ENCODE measurements around the gene OSBP2.
A peak's percentile ranks its signal among the peaks of the same experiment; 100 is the strongest.

Gene OSBP2, protein sequence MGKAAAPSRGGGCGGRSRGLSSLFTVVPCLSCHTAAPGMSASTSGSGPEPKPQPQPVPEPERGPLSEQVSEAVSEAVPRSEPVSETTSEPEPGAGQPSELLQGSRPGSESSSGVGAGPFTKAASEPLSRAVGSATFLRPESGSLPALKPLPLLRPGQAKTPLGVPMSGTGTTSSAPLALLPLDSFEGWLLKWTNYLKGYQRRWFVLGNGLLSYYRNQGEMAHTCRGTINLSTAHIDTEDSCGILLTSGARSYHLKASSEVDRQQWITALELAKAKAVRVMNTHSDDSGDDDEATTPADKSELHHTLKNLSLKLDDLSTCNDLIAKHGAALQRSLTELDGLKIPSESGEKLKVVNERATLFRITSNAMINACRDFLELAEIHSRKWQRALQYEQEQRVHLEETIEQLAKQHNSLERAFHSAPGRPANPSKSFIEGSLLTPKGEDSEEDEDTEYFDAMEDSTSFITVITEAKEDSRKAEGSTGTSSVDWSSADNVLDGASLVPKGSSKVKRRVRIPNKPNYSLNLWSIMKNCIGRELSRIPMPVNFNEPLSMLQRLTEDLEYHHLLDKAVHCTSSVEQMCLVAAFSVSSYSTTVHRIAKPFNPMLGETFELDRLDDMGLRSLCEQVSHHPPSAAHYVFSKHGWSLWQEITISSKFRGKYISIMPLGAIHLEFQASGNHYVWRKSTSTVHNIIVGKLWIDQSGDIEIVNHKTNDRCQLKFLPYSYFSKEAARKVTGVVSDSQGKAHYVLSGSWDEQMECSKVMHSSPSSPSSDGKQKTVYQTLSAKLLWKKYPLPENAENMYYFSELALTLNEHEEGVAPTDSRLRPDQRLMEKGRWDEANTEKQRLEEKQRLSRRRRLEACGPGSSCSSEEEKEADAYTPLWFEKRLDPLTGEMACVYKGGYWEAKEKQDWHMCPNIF

DNA sequence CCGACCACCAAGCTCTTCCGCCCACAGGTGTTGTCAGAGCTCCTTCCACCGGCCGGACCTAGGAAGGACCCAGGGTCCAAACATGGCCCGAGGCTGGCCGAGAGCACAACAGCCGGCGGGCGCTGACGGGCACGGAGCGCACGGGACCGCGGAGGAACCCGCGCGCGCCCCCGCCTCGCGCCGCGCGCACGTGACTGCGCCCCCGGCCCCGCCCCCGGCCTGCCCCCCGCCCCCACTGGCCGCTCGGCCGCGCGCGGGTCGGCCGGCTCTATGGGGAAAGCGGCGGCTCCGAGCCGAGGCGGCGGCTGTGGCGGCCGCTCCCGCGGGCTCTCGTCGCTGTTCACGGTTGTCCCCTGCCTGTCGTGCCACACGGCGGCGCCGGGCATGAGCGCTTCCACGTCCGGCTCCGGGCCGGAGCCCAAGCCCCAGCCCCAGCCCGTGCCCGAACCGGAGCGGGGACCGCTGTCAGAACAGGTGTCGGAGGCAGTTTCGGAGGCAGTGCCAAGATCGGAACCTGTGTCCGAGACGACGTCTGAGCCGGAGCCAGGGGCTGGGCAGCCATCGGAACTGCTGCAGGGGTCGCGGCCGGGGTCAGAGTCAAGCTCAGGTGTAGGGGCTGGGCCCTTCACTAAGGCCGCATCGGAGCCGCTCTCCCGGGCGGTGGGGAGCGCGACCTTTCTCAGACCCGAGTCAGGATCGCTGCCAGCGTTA lies at the start of gene OSBP2:
Gene OSBP2, plus strand, starts transcription at position 235 of the 711 bp plus-strand sequence. Its CDS starts 36 bp downstream, at position 271.
- DNase-seq (ENCODE audit: extremely low read depth in 1 of 2, low read depth in 1 of 2) = no peak

DNA sequence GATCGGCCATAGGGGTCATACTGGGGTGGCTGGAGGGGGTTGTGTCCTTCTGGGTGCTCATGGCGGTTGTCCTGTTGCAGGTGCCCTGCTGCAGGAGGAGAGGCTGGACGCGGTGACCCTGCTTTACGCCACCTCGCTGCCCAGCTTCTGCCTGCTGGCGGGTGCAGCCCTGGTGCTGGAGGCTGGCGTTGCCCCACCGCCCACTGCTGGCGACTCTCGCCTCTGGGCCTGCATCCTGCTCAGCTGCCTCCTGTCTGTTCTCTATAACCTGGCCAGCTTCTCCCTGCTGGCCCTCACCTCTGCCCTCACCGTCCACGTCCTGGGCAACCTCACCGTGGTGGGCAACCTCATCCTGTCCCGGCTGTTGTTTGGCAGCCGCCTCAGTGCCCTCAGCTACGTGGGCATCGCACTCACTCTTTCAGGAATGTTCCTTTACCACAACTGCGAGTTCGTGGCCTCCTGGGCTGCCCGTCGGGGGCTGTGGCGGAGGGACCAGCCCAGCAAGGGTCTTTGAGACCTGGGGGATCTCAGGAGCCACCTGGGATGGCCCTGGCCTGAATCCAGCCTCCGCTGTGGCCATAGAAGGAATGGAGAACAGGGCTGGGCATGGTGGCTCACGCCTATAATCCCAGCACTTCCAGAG lies 48.0 kb upstream of the OSBP2 start:
- DNase-seq (ENCODE audit: extremely low read depth in 1 of 2, low read depth in 1 of 2) = no peak

DNA sequence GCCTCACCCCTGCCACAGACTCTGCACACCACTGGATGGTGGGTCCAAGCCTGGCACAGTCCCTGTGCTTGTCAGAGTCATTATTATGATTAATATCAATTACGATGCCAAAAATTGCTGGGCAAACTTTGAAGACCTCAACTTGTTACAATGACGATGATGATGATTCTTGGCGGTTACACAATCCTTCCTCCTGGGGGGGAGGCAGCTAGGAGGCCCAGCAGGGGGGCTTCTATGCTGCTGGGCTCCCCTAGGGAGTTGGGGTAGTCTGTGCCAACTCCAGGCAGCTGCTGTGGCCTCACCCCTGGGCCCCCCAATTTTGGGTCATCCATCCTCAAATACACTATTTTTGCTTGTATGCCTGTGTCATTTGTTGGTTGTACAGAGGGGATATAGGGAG lies 47.1 kb upstream of the OSBP2 start:
- DNase-seq (ENCODE audit: extremely low read depth in 1 of 2, low read depth in 1 of 2) = no peak

DNA sequence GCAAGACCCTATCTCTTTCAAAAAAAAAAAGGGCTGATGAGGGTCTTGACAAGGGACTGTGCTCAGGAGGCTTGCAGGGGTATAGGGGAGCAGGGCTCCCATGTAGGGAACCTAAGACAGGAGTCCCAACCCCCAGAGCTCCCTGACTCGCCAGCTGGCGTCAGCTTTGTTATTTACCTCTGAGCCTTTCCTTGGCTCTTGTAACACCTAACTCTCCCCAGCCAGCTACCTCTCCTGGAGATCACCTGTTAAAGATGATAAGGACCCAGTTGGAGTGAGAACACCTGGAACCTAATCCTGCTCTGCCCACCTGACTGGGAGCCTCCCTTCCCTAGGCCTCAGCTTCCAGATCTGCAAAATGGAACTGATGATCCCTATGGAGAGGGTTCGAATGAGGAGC lies 45.8 kb upstream of the OSBP2 start:
- DNase-seq (ENCODE audit: extremely low read depth in 1 of 2, low read depth in 1 of 2) = no peak

DNA sequence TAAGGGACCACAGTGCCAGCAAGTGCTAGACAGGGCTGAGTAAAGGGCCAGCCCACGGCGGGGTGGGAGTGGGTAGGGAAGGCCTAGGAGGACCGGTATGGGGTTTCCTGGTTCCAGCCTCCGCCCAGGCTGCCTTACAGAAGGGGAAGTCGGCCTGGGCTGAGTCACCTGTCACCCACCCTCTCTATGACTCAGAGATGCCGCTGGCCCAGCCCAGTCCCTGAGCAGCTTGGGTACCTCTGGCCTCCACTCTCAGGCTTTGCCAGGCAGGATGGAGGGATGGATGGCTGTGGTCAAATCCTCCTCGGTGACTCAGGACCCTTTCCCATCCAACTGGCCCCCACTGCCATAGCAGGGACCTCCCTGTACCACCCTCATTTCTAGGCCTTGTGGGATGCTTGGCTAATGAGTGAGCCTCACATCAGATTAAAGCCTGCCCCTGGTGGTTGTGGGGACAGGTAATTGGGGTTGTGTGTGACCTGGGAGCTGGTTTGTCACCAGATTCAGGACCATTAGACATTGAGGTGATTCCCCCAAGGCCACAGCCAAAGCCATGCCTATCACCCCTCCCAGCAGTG lies 45.2 kb upstream of the OSBP2 start:
- peak; percentile 74 to 90 for DNase-seq (ENCODE audit: extremely low read depth in 1 of 2, low read depth in 1 of 2)

DNA sequence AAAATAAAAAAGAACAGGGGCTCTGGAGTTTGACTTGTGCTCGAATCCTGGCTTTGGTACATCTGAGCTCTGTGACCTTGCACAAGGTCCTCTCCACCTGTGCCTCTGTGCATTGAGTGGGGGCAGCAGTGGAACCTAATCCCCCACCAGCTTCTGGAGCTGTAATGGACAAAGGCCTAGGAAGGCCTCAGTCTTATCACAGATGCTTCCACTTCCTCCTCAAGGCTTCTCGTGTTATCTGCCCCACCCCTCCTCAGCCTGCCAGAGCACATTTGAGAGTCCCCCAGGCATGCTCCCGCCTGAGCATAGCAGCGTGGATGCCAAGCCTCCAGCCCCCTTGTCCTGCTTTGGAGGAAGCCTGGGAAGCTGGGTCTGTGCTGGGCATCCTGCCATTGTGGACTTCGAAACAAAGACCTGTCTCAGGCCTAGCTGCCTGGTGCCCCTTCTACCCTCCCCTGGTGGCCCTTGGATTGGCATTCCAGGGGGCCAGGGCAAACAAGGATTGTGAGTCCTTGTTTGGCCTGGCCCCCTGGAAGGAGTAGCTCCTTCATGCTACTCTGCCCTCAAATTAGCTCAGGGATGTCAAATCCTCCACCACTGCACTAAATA lies 44.1 kb upstream of the OSBP2 start:
- no peak for DNase-seq (ENCODE audit: extremely low read depth in 1 of 2, low read depth in 1 of 2)

DNA sequence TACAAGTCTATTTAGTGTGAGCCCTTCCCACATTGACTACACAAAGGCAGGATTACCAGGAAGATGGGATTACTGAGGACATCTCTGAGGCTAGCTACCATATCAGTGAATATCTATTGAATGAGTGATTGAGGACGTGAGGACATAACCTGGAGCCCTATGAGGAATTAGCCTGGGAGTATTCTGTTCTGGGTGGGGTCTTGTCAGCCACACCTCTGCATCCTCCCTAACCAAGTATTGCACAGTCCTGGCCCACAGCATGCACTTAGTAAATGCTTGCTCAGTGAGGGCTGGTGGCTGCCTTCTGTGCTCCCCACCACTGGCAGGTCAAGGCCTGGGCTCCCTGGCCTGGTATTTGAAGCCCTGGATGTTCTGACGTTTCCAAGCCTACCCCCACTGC lies 41.8 kb upstream of the OSBP2 start:
- no peak for DNase-seq (ENCODE audit: extremely low read depth in 1 of 2, low read depth in 1 of 2)

DNA sequence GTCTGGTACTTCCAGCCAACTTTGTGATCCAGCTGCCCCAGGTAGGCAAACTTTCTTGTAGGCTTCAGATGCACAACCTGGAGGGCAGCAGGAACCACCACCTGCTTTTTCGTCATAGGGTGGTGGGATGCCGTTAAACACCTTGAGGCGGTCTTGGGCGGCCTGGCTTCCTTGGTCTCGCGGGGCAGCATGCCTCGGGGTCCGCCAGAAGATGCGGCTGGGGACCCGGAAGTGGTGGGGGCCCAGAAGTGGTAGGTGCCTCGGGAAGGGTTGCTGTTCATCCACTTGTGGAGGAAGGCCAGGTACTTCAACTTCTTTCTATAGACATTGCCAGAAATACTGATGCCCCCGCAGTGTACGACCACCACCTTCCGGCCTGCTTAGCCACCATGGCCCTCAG lies 40.3 kb upstream of the OSBP2 start:
- DNase-seq (ENCODE audit: extremely low read depth in 1 of 2, low read depth in 1 of 2) = no peak

DNA sequence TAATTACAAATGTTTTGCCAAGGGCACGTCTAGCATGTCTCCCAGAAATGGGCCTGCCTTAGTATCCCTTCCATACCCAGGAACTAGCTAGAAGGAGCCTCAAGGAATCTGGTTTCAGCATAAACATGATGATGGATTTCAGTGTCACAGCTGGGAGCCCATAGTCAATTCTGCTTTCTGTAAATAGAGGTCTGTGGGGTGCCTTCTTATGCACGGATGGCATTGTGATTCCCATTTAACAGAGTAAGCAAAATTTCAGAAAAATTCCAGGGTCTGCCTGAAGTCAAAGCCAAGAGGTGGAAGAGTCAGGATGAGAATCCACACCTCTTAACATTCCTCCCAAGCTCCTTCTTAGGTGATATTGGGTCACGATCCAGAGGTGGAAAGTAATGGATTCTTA lies 39.1 kb upstream of the OSBP2 start:
- DNase-seq (ENCODE audit: extremely low read depth in 1 of 2, low read depth in 1 of 2) = no peak

DNA sequence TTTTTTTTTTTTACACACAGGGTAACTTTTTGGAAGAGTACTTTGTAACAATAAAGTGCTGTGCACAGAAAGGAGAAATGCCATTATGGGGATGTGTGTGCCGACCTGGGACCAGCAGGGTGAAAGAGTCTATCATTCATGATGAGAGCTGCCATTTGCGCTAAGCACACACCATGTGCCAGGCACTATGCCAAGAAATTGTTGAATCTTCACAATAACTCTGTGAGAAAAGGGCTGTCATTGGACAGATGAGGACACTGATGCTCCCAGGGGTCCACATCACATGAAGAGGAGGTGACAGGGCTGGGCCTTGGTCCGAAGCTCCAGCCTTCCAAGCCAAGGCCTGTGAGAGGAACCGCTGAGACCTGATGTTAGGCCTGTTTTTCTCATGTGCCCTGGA lies 32.6 kb upstream of the OSBP2 start:
- DNase-seq (ENCODE audit: extremely low read depth in 1 of 2, low read depth in 1 of 2) = no peak

DNA sequence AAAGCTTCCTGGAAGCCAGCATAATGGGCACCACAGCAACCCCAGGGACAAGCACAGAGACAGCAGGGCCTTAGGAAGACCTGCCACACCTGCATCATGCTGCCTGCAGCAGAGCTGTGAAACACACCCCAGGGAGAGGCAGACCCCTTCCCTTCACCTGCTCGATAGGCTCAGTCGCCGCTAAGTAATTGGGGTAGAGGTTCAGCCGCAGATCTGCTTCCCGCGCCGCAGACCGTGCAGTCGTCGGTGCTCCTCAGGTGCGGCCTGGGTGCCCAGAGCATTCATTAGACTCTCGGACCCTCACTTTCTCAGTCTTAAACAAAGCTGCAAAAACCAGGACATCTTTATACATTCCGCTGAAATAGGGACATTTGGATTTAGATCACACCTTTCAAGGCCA lies 29.9 kb upstream of the OSBP2 start:
- DNase-seq (ENCODE audit: extremely low read depth in 1 of 2, low read depth in 1 of 2) = no peak

DNA sequence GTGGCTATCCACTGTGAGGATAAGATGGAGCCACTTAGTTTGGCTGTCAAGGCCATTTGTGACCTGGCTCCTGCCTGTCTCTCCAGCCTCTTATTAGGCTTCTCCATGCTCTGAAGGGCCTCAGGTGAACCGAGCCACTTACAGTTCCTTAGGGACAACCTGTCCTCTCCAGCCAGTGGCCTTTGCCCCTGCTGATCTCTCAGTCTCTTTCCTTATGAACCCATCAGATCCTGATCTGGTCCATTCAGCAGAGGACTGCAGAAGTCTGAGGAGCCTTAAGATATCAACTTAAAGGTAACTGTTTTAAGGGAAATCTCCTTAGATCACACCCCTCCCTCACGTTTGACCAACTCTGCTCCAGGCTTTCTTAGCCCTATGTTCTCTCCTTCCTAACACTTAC lies 29.4 kb upstream of the OSBP2 start:
- DNase-seq (ENCODE audit: extremely low read depth in 1 of 2, low read depth in 1 of 2) = no peak

DNA sequence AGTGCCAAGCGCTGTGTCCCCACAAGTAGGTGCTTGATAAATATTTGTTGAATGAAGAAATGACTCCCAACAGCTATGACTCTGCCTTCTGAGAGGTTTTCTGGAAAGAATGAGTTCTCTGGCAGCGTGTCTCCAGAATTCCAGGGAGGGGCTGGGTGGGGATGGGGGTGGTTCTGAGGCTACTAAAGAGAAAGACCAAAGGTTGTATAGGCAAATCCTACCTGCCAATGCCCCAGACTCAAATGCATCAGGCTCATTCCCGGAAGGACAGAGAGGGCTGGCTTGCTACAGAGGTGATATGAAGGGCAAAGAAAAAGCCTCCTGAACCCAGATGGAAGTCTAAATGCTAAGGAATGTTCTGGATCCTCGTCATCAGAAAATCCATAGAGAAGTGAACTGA lies 28.9 kb upstream of the OSBP2 start:
- DNase-seq (ENCODE audit: extremely low read depth in 1 of 2, low read depth in 1 of 2) = no peak

DNA sequence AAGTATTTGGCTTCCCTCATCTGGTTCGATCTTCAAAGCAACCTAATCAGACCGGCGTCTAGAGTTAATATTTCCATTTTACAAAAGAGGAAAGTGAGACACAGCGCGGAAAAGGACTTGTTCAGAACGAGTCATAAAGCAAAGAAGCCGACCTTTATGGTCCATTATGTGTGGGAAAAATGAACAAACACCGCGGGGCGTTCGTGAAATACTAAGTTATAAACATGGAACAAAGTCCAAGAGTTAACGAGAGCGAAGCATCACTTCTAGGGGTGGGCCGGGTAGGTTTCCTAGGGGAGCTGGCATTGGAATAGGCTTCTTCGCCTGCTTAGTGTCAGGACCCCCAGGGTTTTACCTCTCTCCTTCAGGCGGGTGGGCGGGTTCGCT lies 27.6 kb upstream of the OSBP2 start:
- no peak for DNase-seq (ENCODE audit: extremely low read depth in 1 of 2, low read depth in 1 of 2)

DNA sequence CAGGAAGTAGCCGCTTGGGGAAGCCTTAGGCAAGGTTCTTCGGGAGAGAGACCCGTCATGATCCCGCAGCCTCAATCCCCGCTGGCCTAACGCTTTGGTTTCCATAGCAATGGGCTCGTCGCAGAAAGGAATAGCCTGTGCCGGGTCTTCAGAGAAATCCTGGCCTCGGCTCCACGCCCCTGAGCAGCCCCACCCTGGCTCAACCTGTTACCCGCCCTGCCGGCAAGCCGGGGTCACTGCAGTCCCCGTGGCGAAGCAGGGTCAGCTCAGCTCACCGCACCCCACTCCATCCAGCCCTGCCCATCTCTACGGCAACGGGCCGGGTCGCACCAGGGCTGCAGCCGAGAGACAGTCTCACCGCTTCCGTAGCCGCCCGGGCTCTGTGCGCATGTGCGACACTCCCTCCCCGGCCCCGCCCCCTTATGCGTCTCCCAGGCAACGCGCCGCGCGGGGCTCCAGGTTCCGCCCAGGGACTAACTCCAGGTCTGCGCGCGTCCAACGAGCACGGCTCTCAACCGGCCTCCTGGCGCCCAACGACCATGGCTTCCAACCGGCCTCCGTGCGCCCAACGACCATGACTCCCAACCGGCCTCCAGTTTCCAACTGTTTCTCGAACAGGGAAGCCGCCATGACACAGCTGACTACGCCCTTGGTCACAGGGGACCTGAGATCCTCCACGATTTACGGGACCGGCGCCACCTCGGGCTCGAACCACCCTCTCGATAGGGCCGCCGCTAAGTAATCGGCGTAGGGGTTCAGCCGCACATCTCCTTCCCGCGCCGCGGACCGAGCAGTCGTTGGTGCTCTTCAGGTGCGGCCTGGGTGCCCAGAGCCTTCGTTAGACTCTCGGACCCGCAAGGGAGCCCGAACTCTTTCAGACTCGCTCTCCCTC lies 26.9 kb upstream of the OSBP2 start, which contains the start of gene DUSP18:
Gene DUSP18, minus strand, starts transcription at position 382 of the 892 bp plus-strand sequence. CDS start 3,872 bp downstream, outside the sequence.
- DNase-seq (ENCODE audit: extremely low read depth in 1 of 2, low read depth in 1 of 2) = peak; percentile 83 to 91

DNA sequence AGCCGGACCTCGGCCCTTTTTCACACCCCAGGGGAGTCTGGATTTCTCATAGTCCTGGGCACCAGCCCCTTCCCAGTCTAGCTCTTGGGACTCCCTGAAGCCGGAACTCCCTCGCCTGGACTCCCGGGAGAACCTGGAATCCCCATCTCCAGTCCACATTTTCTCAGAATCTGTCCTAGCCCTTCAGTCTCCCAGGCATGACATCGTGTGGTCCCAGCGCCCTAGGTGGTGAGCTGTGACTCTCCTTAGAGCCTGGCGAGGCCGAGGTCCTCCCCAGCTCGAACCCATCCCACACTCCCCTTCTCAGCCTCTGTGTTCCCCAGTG lies 26.3 kb upstream of the OSBP2 start:
- DNase-seq (ENCODE audit: extremely low read depth in 1 of 2, low read depth in 1 of 2) = no peak

DNA sequence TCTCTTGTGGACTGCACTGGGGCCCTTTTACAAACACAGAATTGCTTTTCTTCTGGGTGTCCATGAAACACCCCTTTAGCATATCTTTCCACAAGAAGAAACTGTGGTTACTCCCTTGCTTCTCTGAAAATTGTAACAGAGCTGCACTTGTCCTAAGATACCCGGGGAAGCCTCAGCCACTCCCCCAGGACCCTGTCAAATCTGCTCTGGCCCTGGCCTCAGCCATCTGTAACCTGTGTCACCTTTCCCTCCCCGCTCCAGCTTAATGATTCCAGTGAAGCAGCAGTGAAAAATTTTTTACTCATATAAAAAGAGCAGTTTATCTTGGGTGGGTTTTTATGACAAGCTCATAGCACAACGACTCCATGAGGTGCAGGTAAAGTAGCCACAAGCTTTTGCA lies 23.6 kb upstream of the OSBP2 start:
- DNase-seq (ENCODE audit: extremely low read depth in 1 of 2, low read depth in 1 of 2) = no peak

DNA sequence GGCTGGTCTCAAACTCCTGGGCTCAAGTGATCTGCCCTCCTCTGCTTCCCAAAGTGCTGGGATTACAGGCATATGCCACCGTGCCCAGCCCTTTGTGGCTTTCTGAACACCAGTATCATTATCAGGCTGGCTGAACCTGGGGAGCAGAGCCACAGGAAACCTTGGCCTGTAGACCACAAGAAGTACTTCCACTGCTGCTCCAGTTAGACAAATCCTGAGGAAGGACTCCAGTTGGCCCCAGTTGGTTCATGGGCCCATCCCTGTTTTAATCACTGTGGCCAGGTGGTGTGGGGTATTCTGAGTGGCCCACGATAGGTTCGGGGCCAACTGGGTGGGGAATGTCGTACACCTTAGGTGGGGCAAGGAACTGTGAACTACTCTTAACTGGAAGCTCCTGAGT lies 21.5 kb upstream of the OSBP2 start:
- no peak for DNase-seq (ENCODE audit: extremely low read depth in 1 of 2, low read depth in 1 of 2)

DNA sequence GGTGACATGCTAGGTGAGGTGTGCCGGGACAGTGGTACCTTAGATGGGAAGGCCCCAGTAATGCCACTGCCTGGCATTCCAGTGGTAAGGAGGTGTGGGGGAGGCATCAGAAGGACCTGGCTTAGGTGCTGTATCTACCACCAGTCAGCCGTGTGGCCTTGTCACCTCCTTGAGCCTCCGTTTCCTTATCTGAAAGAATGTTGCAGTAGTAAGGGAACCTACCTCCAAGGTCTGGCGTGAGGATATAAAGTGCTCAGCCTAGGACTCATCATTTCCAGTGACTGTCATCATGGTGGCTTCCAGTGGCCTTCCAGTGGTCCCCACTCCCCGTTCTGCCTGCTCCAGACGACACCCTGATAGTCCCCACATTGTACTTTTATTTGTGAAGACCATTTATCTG lies 20.2 kb upstream of the OSBP2 start:
- no peak for DNase-seq (ENCODE audit: extremely low read depth in 1 of 2, low read depth in 1 of 2)
